NOMO-1 (cell line): ENCODE data around the gene MAGED1.

Source experiments
- DNase-seq, 2 experiments: peaks; one replicate each; lab custom pipeline; 2025; ENCODE audit not compliant: unreplicated experiment in 2 of 2; lab: John Stamatoyannopoulos, UW

The MAGED1 gene

GRCh38 chrX:51892921-51893745 lies at the start of gene MAGED1:
MAGED1 (plus strand) TSS chrX:51893623; CDS start chrX:51894305, 682 bp downstream.
- DNase-seq = peak in 1 of 2 experiments; percentile 8

- DNase-seq = no peak
Measured at GRCh38 chrX:51847463-51847862, 46.0 kb upstream of the MAGED1 start.

DNA sequence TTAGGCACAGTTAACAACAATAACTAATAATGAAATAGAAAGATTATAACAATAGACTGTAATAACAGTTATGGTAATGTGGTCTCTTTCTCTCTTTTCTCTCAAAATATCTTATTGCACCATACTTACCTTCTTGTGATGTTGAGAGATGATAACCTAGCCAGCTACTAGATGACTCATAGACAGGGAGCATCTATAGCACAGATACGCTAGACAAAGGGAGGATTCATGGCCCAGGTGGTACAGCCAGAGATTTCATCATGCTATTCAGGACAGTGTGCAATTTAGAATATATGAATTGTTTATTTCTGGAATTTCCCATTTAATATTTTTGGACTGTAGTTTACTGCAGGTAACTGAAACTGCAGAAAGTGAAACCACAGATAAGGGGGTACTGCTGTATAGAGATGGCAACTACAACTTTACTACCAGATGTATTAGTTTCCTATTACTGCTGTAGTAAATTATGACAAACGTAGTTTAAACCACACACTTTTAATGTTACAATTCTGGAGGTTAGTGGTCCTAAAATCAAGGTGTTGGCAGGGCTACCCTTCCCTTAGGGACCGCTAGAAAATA lies 41.8 kb upstream of the MAGED1 start:
- DNase-seq = no peak

DNA sequence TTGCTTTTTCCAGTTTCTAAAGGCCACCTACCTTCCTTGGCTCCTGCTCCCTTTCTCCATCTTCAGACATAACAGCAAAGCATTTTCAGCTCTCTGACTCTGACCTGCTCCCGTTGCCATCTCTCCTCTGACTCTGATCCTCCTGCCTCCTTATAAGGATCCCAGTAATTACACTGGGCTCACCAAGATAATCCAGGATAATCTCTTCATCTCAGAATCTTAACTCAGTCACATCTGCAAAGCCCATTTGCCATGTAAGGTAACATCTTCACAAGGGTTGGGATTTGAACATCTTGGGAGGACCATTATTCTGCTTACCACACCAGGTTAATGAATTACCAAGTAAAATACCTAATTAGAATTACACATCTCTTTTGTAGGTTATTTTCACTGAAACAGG lies 41.3 kb upstream of the MAGED1 start:
- DNase-seq = no peak

DNA sequence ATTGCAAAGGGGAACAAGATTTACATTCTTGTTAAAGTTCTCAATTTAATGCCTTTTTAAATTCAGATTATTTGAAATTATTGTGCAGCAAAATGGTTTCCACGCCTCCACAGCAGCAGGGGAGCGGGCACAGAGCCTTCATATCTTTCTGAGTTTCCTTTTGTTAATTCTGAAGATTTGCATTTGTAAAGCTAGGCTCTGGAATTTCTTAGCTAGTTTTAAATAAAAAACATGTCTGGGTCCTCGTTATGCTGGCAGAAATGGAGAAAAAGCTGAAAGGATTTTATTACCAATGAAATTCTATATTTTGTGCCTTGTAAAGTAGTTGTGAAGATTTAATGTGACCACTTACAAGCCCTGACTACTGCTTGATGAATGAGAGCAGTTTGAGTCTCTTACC lies 40.8 kb upstream of the MAGED1 start:
- no peak for DNase-seq

DNA sequence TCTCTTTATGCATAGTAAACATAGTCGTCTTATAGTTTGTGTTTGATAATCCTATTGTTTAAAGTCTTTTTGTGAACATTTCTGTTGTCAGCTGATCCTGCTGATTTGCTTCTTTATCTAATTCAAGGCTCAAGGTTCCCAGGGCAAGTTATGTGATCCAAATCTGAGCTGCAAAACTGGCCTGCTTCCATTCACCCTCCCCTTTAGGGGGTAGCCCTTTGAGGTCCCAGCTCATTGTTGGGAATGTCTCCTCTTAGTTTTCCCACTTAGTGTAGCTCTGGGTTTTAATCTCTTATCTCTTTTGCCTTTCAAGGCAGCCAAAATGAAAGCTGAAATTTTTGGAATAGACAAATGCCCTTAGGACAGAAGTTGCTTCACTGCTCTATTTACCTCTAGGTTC lies 40.2 kb upstream of the MAGED1 start:
- no peak for DNase-seq

DNA sequence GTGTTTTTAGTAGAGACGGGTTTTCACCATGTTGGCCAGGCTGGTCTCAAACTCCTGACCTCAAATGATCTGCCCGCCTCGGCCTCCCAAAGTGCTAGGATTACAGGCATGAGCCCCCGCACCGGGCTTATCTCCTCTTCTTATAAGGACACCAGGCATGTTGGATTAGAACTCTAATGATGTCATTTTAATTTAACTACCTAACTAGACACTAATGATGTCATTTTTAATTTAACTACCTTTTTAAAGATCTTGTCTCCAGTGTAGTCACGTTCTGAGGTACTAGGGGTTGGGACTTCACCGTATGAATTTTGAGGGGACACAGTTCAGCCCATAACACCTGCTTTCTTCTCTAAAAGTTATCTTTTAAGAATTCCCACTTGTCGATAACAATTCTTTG lies 37.7 kb upstream of the MAGED1 start:
- no peak for DNase-seq

- DNase-seq = no peak
Measured at GRCh38 chrX:51857159-51857733, 36.2 kb upstream of the MAGED1 start.

DNA sequence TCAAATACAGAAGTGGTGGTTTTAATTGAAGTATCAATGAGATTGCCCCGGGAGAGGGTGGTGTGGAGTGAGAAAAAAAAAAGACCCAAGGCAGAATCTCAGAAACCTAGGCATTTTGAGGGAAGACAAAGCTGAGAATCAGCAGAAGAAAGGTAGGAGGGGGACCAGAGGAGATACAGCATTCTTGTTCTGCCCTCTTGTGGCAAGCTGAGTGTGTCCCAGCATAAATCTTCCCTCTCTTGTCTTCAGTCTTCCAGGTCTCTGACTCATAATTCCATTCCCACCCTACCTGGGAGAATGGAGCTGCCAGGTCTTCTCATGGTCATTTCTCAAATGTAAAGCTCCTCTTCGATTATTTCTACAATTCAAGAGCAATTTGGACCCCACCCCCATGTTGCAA lies 32.7 kb upstream of the MAGED1 start:
- peak in 1 of 2 experiments; percentile 16 for DNase-seq

GRCh38 chrX:51862920-51863319 lies 30.5 kb upstream of the MAGED1 start:
- DNase-seq = no peak

DNA sequence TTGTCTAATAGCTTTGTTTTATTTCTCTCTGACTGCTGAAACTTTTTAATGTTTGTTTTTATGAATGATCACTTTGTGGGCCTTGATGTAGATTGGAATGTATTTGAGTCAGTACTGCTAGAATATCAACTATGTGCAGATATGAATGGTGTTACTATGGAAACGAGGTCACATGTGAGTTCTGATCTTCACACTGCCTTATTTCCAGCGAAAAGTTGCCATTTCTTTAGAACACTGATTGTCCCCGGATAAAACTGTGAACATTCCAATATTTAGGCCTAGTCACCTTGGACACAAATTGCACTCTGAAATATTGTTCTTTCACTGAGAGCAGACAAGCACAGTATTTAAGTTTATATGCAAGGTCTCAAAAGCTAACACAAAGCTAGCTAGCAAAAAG lies 27.2 kb upstream of the MAGED1 start:
- DNase-seq = no peak

- no peak for DNase-seq
Measured at GRCh38 chrX:51867626-51868025, 25.8 kb upstream of the MAGED1 start.

DNA sequence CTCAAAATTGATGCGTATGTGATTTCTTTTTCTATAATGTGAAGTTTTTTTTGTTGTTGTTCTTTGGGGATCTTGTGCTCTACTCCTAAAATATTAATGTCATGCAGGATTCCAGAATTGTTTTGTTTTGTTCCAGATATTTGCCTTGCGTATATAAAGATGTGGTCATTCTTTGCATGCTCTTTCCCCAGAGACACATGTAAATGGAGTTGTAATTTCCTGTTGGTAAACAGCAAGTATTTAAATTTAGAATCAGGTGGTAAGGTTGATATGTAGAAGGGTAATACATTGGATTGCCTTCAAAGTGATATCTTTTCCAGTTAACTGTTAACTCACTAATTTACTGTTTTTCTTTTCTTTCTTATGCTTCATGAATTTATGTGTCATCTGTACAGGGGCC lies 23.1 kb upstream of the MAGED1 start:
- no peak for DNase-seq

DNA sequence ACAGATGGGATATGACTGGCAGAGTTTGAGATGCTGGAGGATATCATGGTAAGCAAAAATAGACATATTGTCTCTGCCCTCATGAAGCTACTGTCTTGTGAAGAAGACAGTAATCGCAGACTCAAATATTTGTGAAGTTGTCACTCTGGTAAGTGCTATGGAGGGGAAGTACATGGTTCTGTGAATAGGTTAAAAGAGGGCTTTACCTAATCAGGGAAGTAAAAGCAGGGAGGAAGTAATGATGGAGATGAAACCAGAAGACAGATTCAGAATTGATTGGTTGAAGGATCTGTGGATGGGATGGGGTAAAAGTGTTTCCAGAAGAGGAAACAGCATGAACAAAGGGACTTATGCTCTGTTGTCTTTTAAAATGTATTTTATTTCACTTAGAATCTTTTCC lies 19.3 kb upstream of the MAGED1 start:
- no peak for DNase-seq

GRCh38 chrX:51876441-51876840 lies 17.0 kb upstream of the MAGED1 start:
- DNase-seq = no peak

- DNase-seq = no peak
Measured at GRCh38 chrX:51878056-51878455, 15.4 kb upstream of the MAGED1 start.

DNA sequence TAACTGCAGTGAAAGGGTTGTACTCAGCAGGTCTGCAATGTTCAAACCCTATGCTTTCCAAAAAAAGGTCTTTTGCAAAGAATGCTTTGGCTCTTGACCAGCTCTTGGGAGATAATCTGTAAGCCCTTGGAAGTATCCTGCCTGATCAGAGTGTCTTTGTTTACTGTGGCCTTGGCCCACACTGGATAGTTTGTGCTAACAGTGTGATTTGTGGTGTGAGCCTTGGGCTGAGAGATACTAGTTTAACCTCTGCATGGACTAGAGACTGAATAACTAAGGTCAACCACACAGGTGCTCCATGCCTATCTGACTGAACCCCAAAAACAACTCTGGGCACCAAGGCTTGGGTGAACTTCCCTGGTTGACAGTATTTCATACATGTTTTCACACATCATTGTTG lies 3.6 kb upstream of the MAGED1 start:
- DNase-seq = no peak

- no peak for DNase-seq
Measured at GRCh38 chrX:51891245-51891644, 2.2 kb upstream of the MAGED1 start.

DNA sequence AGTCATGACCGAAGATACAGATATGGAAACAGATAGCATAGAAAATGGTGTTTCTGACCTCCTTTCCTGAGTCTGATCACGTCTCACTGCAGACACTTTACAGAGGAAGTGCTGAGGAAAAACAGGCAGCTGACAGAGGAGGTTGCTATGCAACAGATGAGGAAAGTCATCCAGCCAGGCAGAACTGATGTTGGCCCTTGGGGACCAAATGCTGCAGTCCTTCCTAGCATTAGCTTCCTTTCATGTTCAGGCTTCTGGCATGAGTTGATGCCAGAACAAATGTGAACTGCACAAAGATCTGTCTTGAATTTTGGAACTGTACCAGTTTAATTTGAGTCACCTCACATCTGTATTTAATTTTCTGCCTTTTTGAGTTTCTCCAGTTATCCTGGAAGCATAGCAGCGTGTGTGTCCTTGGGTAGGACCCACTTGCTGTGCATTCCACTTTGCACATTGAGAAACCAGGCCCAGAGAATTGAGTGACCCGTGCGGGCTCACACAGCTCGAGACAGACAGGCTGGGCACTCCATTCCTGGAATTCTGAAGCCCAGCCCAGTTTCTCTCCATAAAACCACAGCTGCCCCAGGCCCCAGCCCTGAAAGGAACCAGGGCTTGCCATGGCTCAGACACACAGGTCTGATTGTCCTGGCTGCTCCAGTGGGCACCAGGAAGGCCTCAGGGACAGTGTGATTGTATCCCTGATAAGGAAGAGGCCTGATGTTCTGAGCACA lies 1.4 kb upstream of the MAGED1 start:
- no peak for DNase-seq

- no peak for DNase-seq
Measured at GRCh38 chrX:51893931-51894696, 691 bp downstream of the MAGED1 start.
